Measurements from ENCODE around the gene FAM200A.
"Not testable (repeated sequence)": the region's sequence is repeated elsewhere in the genome, so short reads cannot be mapped to it uniquely, and the experiment has no call there.

FAM200A gene

DNA sequence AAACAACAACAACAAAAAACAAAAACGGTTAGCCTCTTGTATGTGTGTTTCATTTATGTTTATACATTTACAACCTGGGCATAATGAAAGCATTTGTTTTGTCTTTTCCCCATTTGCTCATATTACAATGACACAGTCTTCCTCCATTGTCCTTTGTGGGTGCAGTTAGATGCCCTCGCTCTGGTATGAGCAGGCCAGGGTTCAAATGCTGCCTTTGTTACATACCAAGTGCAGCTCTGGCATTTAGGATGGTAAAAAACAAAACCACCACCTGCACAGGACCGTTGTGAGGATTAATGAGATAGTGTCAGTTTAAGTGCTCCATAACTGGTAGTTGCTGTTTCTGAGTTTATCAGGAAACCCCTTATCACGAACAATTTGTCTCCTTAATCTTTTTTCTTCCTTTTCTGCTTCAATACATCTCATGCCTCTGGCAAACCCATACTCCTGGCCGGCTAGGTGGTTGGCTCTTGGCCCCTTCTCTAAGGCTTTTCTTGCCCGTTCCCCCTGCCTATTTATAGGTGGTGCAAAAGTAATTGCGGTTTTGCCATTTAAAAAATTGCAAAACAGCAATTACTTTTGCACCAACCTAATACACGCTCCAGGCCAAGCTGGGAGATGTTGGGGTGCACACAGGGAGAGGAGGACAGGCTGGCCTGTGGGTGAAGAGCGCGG is 27.5 kb upstream of the FAM200A start:
- H3K27ac ChIP-seq (ENCODE audit: insufficient read depth, low read length, poor library complexity, severe bottlenecking): no peak overlapping the region
- no peaks in the 10 kb centered on the region for H3K27me3 ChIP-seq (replicated peaks; ENCODE audit: control insufficient read depth, insufficient read depth, low read length, poor library complexity, severe bottlenecking)
- no peaks in the 10 kb centered on the region for H3K9me3 ChIP-seq (ENCODE audit: control insufficient read depth, low read length)
- no peak for DNase-seq
- H3K4me1 ChIP-seq (ENCODE audit: control insufficient read depth, insufficient read depth, low read length, poor library complexity, severe bottlenecking): peaks cover 11% of the 10 kb centered on the region
- H3K36me3 ChIP-seq (ENCODE audit: control insufficient read depth, insufficient read depth, low read length): no peaks in the 10 kb centered on the region
- peak overlapping the region; percentile 67 for H3K4me3 ChIP-seq (ENCODE audit: insufficient read depth, low read depth, low read length, poor library complexity, severe bottlenecking)

- no peak for DNase-seq
- Histone ChIP-seq H3K36me3 (ENCODE audit: control insufficient read depth, insufficient read depth, low read length) (peaks cover 13% of the 10 kb centered on the region), H3K4me1 (ENCODE audit: control insufficient read depth, insufficient read depth, low read length, poor library complexity, severe bottlenecking) (peaks cover 11% of the 10 kb centered on the region), H3K27ac (ENCODE audit: insufficient read depth, low read length, poor library complexity, severe bottlenecking) (no peak overlapping the region), H3K27me3 (replicated peaks; ENCODE audit: control insufficient read depth, insufficient read depth, low read length, poor library complexity, severe bottlenecking) (no peaks in the 10 kb centered on the region), H3K4me3 (ENCODE audit: insufficient read depth, low read depth, low read length, poor library complexity, severe bottlenecking) (no peak overlapping the region), H3K9me3 (ENCODE audit: control insufficient read depth, low read length) (no peaks in the 10 kb centered on the region)
These were observed 24.3 kb upstream of the FAM200A start for GRCh38 chr7:99576251-99576650.

DNA sequence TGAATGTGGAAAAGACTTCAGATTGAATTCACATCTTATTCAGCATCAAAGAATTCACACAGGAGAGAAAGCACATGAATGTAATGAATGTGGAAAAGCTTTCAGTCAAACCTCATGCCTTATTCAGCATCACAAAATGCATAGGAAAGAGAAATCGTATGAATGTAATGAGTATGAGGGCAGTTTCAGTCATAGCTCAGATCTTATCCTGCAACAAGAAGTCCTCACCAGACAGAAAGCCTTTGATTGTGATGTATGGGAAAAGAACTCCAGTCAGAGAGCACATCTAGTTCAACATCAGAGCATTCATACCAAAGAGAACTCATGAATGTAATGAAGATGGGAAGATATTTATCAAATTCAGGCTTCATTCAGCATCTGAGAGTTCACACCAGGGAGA is 21.3 kb upstream of the FAM200A start:
- Histone ChIP-seq H3K27ac (ENCODE audit: insufficient read depth, low read length, poor library complexity, severe bottlenecking) (no peak overlapping the region), H3K36me3 (ENCODE audit: control insufficient read depth, insufficient read depth, low read length) (peaks cover 18% of the 10 kb centered on the region), H3K4me3 (ENCODE audit: insufficient read depth, low read depth, low read length, poor library complexity, severe bottlenecking) (no peak overlapping the region), H3K9me3 (ENCODE audit: control insufficient read depth, low read length) (no peaks in the 10 kb centered on the region), H3K4me1 (ENCODE audit: control insufficient read depth, insufficient read depth, low read length, poor library complexity, severe bottlenecking) (no peaks in the 10 kb centered on the region), H3K27me3 (replicated peaks; ENCODE audit: control insufficient read depth, insufficient read depth, low read length, poor library complexity, severe bottlenecking) (no peaks in the 10 kb centered on the region)
- DNase-seq: no peak

- H3K4me3 ChIP-seq (ENCODE audit: insufficient read depth, low read depth, low read length, poor library complexity, severe bottlenecking): no peak overlapping the region
- no peak for DNase-seq
- no peaks in the 10 kb centered on the region for H3K4me1 ChIP-seq (ENCODE audit: control insufficient read depth, insufficient read depth, low read length, poor library complexity, severe bottlenecking)
- H3K9me3 ChIP-seq (ENCODE audit: control insufficient read depth, low read length): no peaks in the 10 kb centered on the region
- H3K27me3 ChIP-seq (replicated peaks; ENCODE audit: control insufficient read depth, insufficient read depth, low read length, poor library complexity, severe bottlenecking): no peaks in the 10 kb centered on the region
- H3K36me3 ChIP-seq (ENCODE audit: control insufficient read depth, insufficient read depth, low read length): peaks cover 18% of the 10 kb centered on the region
- H3K27ac ChIP-seq (ENCODE audit: insufficient read depth, low read length, poor library complexity, severe bottlenecking): no peak overlapping the region
These were observed 19.9 kb upstream of the FAM200A start for GRCh38 chr7:99571768-99572167.

GRCh38 chr7:99568770-99569169 is 16.9 kb upstream of the FAM200A start:
- H3K36me3 ChIP-seq (ENCODE audit: control insufficient read depth, insufficient read depth, low read length): peaks cover 42% of the 10 kb centered on the region
- H3K4me1 ChIP-seq (ENCODE audit: control insufficient read depth, insufficient read depth, low read length, poor library complexity, severe bottlenecking); DNase-seq; H3K9me3 ChIP-seq (ENCODE audit: control insufficient read depth, low read length); H3K27me3 ChIP-seq (replicated peaks; ENCODE audit: control insufficient read depth, insufficient read depth, low read length, poor library complexity, severe bottlenecking); H3K4me3 ChIP-seq (ENCODE audit: insufficient read depth, low read depth, low read length, poor library complexity, severe bottlenecking); H3K27ac ChIP-seq (ENCODE audit: insufficient read depth, low read length, poor library complexity, severe bottlenecking): not testable (repeated sequence)

DNA sequence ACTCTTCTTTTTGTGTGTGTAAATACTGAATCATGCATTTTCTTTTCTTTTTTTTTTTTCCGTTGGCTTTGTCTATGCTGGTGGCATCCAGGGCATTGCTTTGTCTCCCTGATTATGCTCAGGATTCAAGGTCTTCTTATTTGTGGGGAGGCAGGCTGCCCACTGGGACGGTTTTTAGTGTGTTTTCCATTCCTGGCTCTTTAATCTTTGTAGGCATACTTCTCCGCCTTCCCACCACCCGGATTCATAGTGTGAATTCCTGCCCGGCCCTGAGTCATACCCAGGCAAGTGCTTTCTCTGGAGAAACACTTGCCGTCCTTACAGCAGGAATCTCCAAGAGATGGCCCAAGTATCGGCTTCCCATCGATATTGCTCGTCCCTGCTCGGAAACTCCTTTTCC is 11.7 kb upstream of the FAM200A start:
- H3K4me3 ChIP-seq (ENCODE audit: insufficient read depth, low read depth, low read length, poor library complexity, severe bottlenecking): no peak overlapping the region
- H3K4me1 ChIP-seq (ENCODE audit: control insufficient read depth, insufficient read depth, low read length, poor library complexity, severe bottlenecking): peaks cover 3% of the 10 kb centered on the region
- no peaks in the 10 kb centered on the region for H3K9me3 ChIP-seq (ENCODE audit: control insufficient read depth, low read length)
- H3K27ac ChIP-seq (ENCODE audit: insufficient read depth, low read length, poor library complexity, severe bottlenecking): no peak overlapping the region
- no peaks in the 10 kb centered on the region for H3K27me3 ChIP-seq (replicated peaks; ENCODE audit: control insufficient read depth, insufficient read depth, low read length, poor library complexity, severe bottlenecking)
- no peak for DNase-seq
- peaks cover 60% of the 10 kb centered on the region for H3K36me3 ChIP-seq (ENCODE audit: control insufficient read depth, insufficient read depth, low read length)

GRCh38 chr7:99562832-99563231 is 10.9 kb upstream of the FAM200A start:
- no peaks in the 10 kb centered on the region for H3K27me3 ChIP-seq (replicated peaks; ENCODE audit: control insufficient read depth, insufficient read depth, low read length, poor library complexity, severe bottlenecking)
- H3K4me3 ChIP-seq (ENCODE audit: insufficient read depth, low read depth, low read length, poor library complexity, severe bottlenecking): no peak overlapping the region
- no peak for DNase-seq
- H3K36me3 ChIP-seq (ENCODE audit: control insufficient read depth, insufficient read depth, low read length): peaks cover 59% of the 10 kb centered on the region
- H3K27ac ChIP-seq (ENCODE audit: insufficient read depth, low read length, poor library complexity, severe bottlenecking): no peak overlapping the region
- peaks cover 3% of the 10 kb centered on the region for H3K4me1 ChIP-seq (ENCODE audit: control insufficient read depth, insufficient read depth, low read length, poor library complexity, severe bottlenecking)
- no peaks in the 10 kb centered on the region for H3K9me3 ChIP-seq (ENCODE audit: control insufficient read depth, low read length)

- no peak overlapping the region for H3K4me3 ChIP-seq (ENCODE audit: insufficient read depth, low read depth, low read length, poor library complexity, severe bottlenecking)
- peaks cover 9% of the 10 kb centered on the region for H3K4me1 ChIP-seq (ENCODE audit: control insufficient read depth, insufficient read depth, low read length, poor library complexity, severe bottlenecking)
- DNase-seq: no peak
- no peaks in the 10 kb centered on the region for H3K9me3 ChIP-seq (ENCODE audit: control insufficient read depth, low read length)
- H3K27ac ChIP-seq (ENCODE audit: insufficient read depth, low read length, poor library complexity, severe bottlenecking): no peak overlapping the region
- H3K36me3 ChIP-seq (ENCODE audit: control insufficient read depth, insufficient read depth, low read length): peaks cover 59% of the 10 kb centered on the region
- no peaks in the 10 kb centered on the region for H3K27me3 ChIP-seq (replicated peaks; ENCODE audit: control insufficient read depth, insufficient read depth, low read length, poor library complexity, severe bottlenecking)
These were observed 10.3 kb upstream of the FAM200A start for GRCh38 chr7:99562114-99562784.

GRCh38 chr7:99561737-99562051 is 9.8 kb upstream of the FAM200A start:
- Histone ChIP-seq H3K4me3 (ENCODE audit: insufficient read depth, low read depth, low read length, poor library complexity, severe bottlenecking) (no peak overlapping the region), H3K27ac (ENCODE audit: insufficient read depth, low read length, poor library complexity, severe bottlenecking) (no peak overlapping the region), H3K9me3 (ENCODE audit: control insufficient read depth, low read length) (no peaks in the 10 kb centered on the region), H3K27me3 (replicated peaks; ENCODE audit: control insufficient read depth, insufficient read depth, low read length, poor library complexity, severe bottlenecking) (no peaks in the 10 kb centered on the region), H3K4me1 (ENCODE audit: control insufficient read depth, insufficient read depth, low read length, poor library complexity, severe bottlenecking) (peaks cover 13% of the 10 kb centered on the region), H3K36me3 (ENCODE audit: control insufficient read depth, insufficient read depth, low read length) (peaks cover 59% of the 10 kb centered on the region)
- no peak for DNase-seq

DNA sequence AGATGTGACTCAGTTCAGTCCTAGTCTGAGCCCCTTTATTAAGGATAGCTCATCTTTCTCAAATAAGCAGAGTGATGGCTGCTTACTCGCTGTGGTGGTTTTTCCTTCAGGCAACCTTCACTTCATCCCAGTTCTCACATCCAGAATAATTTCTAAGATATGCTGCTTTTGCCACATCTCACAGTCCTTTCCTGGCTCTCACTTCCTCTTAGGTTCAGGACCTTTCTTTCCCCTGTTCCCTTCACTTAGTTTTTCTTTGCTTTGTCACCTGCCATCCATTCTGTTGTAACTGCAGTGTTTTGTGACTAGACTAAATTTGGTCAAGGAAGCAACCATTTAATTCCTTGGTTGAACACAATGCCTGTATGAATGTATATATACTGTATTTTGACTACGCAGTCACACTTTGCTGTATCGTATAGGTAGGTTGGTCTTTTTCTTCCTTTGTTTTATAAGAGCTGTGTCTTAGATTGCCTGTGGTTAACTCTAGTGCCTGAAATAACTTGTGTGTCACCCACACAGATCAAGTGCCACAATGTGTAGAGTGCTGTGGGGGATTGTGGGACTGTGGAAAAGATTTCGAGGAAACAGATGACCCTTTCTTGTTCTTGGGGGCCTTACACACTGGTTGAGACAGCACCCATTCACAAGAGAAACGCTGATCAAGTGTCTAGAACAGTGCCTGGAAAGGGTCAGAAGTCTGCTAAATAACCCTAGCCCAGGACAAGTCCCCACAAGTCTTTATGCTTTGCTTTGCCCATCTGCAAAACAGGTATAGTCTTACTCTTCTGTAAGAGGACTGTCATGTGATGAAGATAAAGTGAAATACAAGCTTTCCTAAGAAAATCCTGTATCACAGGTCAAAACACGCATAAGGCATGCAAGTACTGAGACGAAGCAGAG is 9.2 kb upstream of the FAM200A start:
- peaks cover 57% of the 10 kb centered on the region for H3K36me3 ChIP-seq (ENCODE audit: control insufficient read depth, insufficient read depth, low read length)
- no peak overlapping the region for H3K27ac ChIP-seq (ENCODE audit: insufficient read depth, low read length, poor library complexity, severe bottlenecking)
- H3K9me3 ChIP-seq (ENCODE audit: control insufficient read depth, low read length): no peaks in the 10 kb centered on the region
- H3K4me3 ChIP-seq (ENCODE audit: insufficient read depth, low read depth, low read length, poor library complexity, severe bottlenecking): no peak overlapping the region
- no peaks in the 10 kb centered on the region for H3K27me3 ChIP-seq (replicated peaks; ENCODE audit: control insufficient read depth, insufficient read depth, low read length, poor library complexity, severe bottlenecking)
- DNase-seq: no peak
- peaks cover 13% of the 10 kb centered on the region for H3K4me1 ChIP-seq (ENCODE audit: control insufficient read depth, insufficient read depth, low read length, poor library complexity, severe bottlenecking)
